PFSK-1 (cell line): Measurements from ENCODE around the gene NCOA1.

Experiments
- FOXP2 ChIP-seq: optimal IDR thresholded peaks from 2 replicates; pipeline ENCODE3; 2011; ENCODE audit warnings: borderline replicate concordance, control low read depth, inconsistent platforms; ENCODE audit not compliant: insufficient read depth; ENCODE audit errors: extremely low read length, extremely low read depth
- POLR2AphosphoS5 ChIP-seq: IDR thresholded peaks from 2 replicates; pipeline ENCODE4 v1.6.1; 2012; ENCODE audit warnings: low read depth, mild to moderate bottlenecking, control low read depth, low read length, moderate library complexity
- SIN3A ChIP-seq: IDR thresholded peaks from 2 replicates; pipeline ENCODE4 v1.6.1; 2012; ENCODE audit warnings: mild to moderate bottlenecking, low read length, moderate library complexity, borderline replicate concordance; ENCODE audit not compliant: insufficient read depth
- TAF1 ChIP-seq: IDR thresholded peaks from 2 replicates; pipeline ENCODE4 v1.6.1; 2012; ENCODE audit warnings: low read length, control low read depth, borderline replicate concordance; ENCODE audit not compliant: insufficient read depth
- TF ChIP-seq, protein P1 (sequence below), 2 experiments: IDR thresholded peaks; 2 replicates each; pipeline versions ENCODE4 v1.6.1 to v1.8.0; 2011 to 2012; ENCODE audit warnings: low read depth in 2 of 2, low read length in 2 of 2, control low read depth in 1 of 2, inconsistent platforms in 1 of 2, mild to moderate bottlenecking in 1 of 2, moderate library complexity in 1 of 2; ENCODE audit not compliant: insufficient read depth in 1 of 2

Gene NCOA1

DNA sequence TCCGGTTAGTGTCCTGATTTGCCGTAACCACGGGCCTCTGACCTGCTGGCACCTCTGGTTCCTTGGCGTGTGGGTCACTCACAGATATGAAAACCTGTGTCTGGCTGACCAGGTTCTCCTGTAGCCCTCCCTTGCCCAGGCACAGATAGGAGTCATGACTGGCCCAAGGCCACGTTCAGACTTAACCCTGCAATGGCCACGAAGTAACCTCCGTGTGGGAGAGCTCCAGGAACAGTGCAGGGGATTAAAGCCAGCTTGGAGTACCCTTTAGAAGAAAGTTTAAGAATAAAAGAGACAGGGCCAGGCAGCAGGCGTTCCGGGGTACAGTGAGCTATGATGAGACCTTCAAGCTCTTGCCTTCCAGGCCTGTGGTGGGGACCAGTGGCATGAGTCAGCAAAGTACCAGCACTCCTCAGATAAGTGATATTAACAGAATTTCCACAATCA, 327.7 kb downstream of the NCOA1 start:
- TF ChIP-seq FOXP2 (no peak), TAF1 (no peak), SIN3A (no peak), POLR2AphosphoS5 (no peak)
- TF ChIP-seq, protein P1, sequence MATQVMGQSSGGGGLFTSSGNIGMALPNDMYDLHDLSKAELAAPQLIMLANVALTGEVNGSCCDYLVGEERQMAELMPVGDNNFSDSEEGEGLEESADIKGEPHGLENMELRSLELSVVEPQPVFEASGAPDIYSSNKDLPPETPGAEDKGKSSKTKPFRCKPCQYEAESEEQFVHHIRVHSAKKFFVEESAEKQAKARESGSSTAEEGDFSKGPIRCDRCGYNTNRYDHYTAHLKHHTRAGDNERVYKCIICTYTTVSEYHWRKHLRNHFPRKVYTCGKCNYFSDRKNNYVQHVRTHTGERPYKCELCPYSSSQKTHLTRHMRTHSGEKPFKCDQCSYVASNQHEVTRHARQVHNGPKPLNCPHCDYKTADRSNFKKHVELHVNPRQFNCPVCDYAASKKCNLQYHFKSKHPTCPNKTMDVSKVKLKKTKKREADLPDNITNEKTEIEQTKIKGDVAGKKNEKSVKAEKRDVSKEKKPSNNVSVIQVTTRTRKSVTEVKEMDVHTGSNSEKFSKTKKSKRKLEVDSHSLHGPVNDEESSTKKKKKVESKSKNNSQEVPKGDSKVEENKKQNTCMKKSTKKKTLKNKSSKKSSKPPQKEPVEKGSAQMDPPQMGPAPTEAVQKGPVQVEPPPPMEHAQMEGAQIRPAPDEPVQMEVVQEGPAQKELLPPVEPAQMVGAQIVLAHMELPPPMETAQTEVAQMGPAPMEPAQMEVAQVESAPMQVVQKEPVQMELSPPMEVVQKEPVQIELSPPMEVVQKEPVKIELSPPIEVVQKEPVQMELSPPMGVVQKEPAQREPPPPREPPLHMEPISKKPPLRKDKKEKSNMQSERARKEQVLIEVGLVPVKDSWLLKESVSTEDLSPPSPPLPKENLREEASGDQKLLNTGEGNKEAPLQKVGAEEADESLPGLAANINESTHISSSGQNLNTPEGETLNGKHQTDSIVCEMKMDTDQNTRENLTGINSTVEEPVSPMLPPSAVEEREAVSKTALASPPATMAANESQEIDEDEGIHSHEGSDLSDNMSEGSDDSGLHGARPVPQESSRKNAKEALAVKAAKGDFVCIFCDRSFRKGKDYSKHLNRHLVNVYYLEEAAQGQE (IDR thresholded peaks at IDR 0.05; ENCODE audit: insufficient read depth in 1 of 2, low read depth in 2 of 2, low read length in 2 of 2): no peak

- TF ChIP-seq, protein P1 (IDR thresholded peaks at IDR 0.05; ENCODE audit: insufficient read depth in 1 of 2, low read depth in 2 of 2, low read length in 2 of 2): no peak
- no peak for TF ChIP-seq FOXP2
- TF ChIP-seq TAF1: no peak
- TF ChIP-seq POLR2AphosphoS5: no peak; the same call in 1 of the 2 replicates
- no peak for TF ChIP-seq SIN3A
Measured at GRCh38 chr2:24819442-24820174, 328.6 kb downstream of the NCOA1 start.

DNA sequence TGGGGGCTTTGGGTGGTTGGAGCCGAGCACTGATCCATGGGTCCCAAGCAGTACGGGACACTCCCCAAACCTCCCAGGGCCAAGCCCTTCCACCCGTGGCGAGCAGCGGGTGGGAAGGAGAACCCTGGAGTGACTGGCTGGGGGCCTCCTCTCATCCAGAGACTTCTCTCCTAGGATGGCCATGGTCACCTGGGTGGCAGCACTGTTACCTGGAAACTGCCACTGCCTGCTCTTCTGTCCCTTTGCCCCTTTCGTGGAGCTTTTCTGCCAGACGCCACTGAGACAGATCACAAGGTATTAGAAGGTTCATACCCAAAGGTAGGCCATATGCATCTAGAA, 329.1 kb downstream of the NCOA1 start:
- TF ChIP-seq, protein P1 (IDR thresholded peaks at IDR 0.05; ENCODE audit: insufficient read depth in 1 of 2, low read depth in 2 of 2, low read length in 2 of 2): no peak
- TF ChIP-seq FOXP2 (no peak), SIN3A (no peak), POLR2AphosphoS5 (no peak), TAF1 (no peak)
